Omental fat pad (tissue), 4 donors: ENCODE results near the gene ZMIZ1. TPM values are rescaled to one million over a fixed set of nuclear protein-coding genes. Genes with fewer than 3 reads are reported as not detected.

Experiments
- ATAC-seq: fragments of 150-250 bp; one replicate; pipeline ENCODE4 v1.9.1; 2016; ENCODE audit warnings: mild to moderate bottlenecking, moderate library complexity; ENCODE audit not compliant: low FRiP score
- DNase-seq: peaks from one replicate; pipeline ENCODE4 v3.0.0-alpha.2; 2019; ENCODE audit warnings: low spot score
- CTCF ChIP-seq, 3 donors: fragments of 450-650 bp; IDR thresholded peaks; one replicate each; pipeline ENCODE4 v1.5.1; 2016 to 2017; ENCODE audit warnings: antibody characterized with exemption in 3 of 3, mild to moderate bottlenecking in 3 of 3, moderate library complexity in 2 of 3
- total RNA-seq, 4 donors: library from RNA; depleted of rRNA; stranded (reverse); fragments of >200 nt; gene quantifications; one replicate each; pipeline ENCODE4 v1.1.0, GENCODE V29; 2016

The ZMIZ1 gene
- total RNA-seq, 4 donors from 2014 or later: 24.2 to 64.8 (median 43.1) TPM

- ATAC-seq: no peak
- no peak for TF ChIP-seq CTCF (IDR thresholded peaks at IDR 0.05)
- no peak for DNase-seq
These were observed 94.3 kb downstream of the ZMIZ1 start for GRCh38 chr10:79162861-79163665.

GRCh38 chr10:79163666-79163975, 94.9 kb downstream of the ZMIZ1 start:
- TF ChIP-seq CTCF (IDR thresholded peaks at IDR 0.05): no peak
- no peak for ATAC-seq

GRCh38 chr10:79164075-79164474, 95.3 kb downstream of the ZMIZ1 start:
- TF ChIP-seq CTCF (IDR thresholded peaks at IDR 0.05): no peak
- ATAC-seq (no peak), DNase-seq (no peak)

More at GRCh38 chr10:79163666-79163975, 94.9 kb downstream of the ZMIZ1 start:
- no peak for DNase-seq

GRCh38 chr10:79165070-79165778, 96.5 kb downstream of the ZMIZ1 start:
- no peak for DNase-seq
- no peak for ATAC-seq
- TF ChIP-seq CTCF (IDR thresholded peaks at IDR 0.05): no peak

- ATAC-seq: no peak
- TF ChIP-seq CTCF (IDR thresholded peaks at IDR 0.05): no peak
- no peak for DNase-seq
These were observed 97.6 kb downstream of the ZMIZ1 start for GRCh38 chr10:79166312-79166721.

- DNase-seq (no peak), ATAC-seq (no peak)
- no peak for TF ChIP-seq CTCF (IDR thresholded peaks at IDR 0.05)
These were observed 98.0 kb downstream of the ZMIZ1 start for GRCh38 chr10:79166741-79167140.

- DNase-seq (no peak), ATAC-seq (no peak)
- no peak for TF ChIP-seq CTCF (IDR thresholded peaks at IDR 0.05)
These were observed 98.8 kb downstream of the ZMIZ1 start for GRCh38 chr10:79167537-79167936.
